Stomach (tissue), 9 donors: ENCODE data around the gene CNTN5. TPM values are rescaled to one million over a fixed set of nuclear protein-coding genes. Genes with fewer than 3 reads are reported as not detected.
"Not testable (repeated sequence)": the region's sequence is repeated elsewhere in the genome, so short reads cannot be mapped to it uniquely, and the experiment has no call there.

Experiments used
- DNase-seq, 2 donors: peaks; one replicate each; pipeline versions ENCODE4 v3.0.0 to v3.0.0-alpha.2; 2013 to 2019
- H3K27ac ChIP-seq, 5 donors: fragments of 200-600 bp in 4 of 5; sonication (generic) in 4 of 5; one replicate each; pipeline ENCODE4 v1.5.1; 2013 to 2019; ENCODE audit warnings: mild to moderate bottlenecking in 1 of 5, moderate library complexity in 1 of 5
- H3K27me3 ChIP-seq, 3 donors: fragments of 200-600 bp; sonication (generic); one replicate each; pipeline ENCODE4 v1.5.1; 2017 to 2019; ENCODE audit warnings: mixed run types in 1 of 3
- H3K36me3 ChIP-seq, 4 donors: fragments of 200-600 bp; sonication (generic); 1 replicate in 3 of 4; 2 replicates in 1 of 4; pipeline ENCODE4 v1.5.1; 2016 to 2019
- H3K4me1 ChIP-seq, 4 donors: fragments of 200-600 bp; sonication (generic); one replicate each; pipeline ENCODE4 v1.5.1; 2016 to 2019
- H3K4me3 ChIP-seq, 4 donors: fragments of 200-600 bp; sonication (generic) in 3 of 4; one replicate each; pipeline ENCODE4 v1.5.1; 2016 to 2019; ENCODE audit warnings: mild to moderate bottlenecking in 1 of 4
- H3K9me3 ChIP-seq, 4 donors: fragments of 200-600 bp; sonication (generic); one replicate each; pipeline ENCODE4 v1.5.1; 2016 to 2019
- CTCF ChIP-seq, 7 experiments: fragments of 450-650 bp in 4 of 7; fragments of 200-600 bp in 3 of 7; sonication (generic) in 3 of 7; IDR thresholded peaks; one replicate each; pipeline ENCODE4 v1.5.1; 2016 to 2019; ENCODE audit warnings: antibody characterized with exemption in 7 of 7, control low read depth in 2 of 7, mild to moderate bottlenecking in 1 of 7
- EP300 ChIP-seq: sonication (generic); formaldehyde crosslinking; IDR thresholded peaks from one replicate; pipeline ENCODE4 v1.6.1; 2017; ENCODE audit warnings: antibody characterized with exemption
- POLR2A ChIP-seq, 4 donors: fragments of 450-650 bp; IDR thresholded peaks; one replicate each; pipeline ENCODE4 v1.6.1; 2016; ENCODE audit warnings: antibody characterized with exemption in 4 of 4, control low read depth in 2 of 4, mild to moderate bottlenecking in 1 of 4, moderate library complexity in 1 of 4
- POLR2AphosphoS5 ChIP-seq, 3 donors: sonication (generic); formaldehyde crosslinking; IDR thresholded peaks; one replicate each; pipeline ENCODE4 v1.6.1; 2016; ENCODE audit warnings: antibody characterized with exemption in 3 of 3
- WGBS, 5 donors: extraction: QIAGEN DNeasy Blood & Tissue Kit in 3 of 5; methylation state at CpG; one replicate each; pipeline versions ENCODE4 v1.1.5 to v1.1.7; 2013 to 2018; 5-methylcytosine and 5-hydroxymethylcytosine counted together
- intact Hi-C: fragments of 100-400 bp; cut with DNase I; formaldehyde crosslinking; loops from one replicate; pipeline ENCODE4 v1.15.1; 2023; ENCODE audit warnings: low total_unique reads
- polyA plus RNA-seq, 3 donors: library from polyadenylated mRNA; stranded (reverse); fragments of 200-250 nt; gene quantifications; one replicate each; pipeline ENCODE4 v1.2.3, GENCODE V29; 2013
- total RNA-seq, 5 donors: library from RNA; depleted of rRNA; stranded (reverse); fragments of >200 nt; gene quantifications; one replicate each; pipeline versions ENCODE4 v1.1.0 to v1.2.3, GENCODE V29; 2014 to 2016
- donor health status: healthy with polysubstance abuse.
- donor health status: Bipolar disorder and iron deficiency.
- donor health status: healthy.

Gene CNTN5
- total and polyA plus RNA-seq, 8 donors, result 0.05 to 9.9 TPM; not detected in 6

GRCh38 chr11:100247704-100248103, 1227.0 kb downstream of the CNTN5 start:
- H3K4me1 ChIP-seq, result no peaks in the 10 kb centered on the region
- H3K27ac ChIP-seq, result no peak overlapping the region
- WGBS, 5 donors, result 82 to 91% (median 89%) methylated on average over 1 of the region's 1 CpG
- TF ChIP-seq POLR2A (IDR thresholded peaks at IDR 0.05) (no peak), CTCF (IDR thresholded peaks at IDR 0.05) (no peak), POLR2AphosphoS5 (IDR thresholded peaks at IDR 0.05) (no peak), EP300 (no peak)
- DNase-seq, result no peak
- H3K27me3 ChIP-seq, result no peaks in the 10 kb centered on the region
- intact Hi-C loops, result no loop called here
- no peaks in the 10 kb centered on the region for H3K9me3 ChIP-seq
- no peak overlapping the region for H3K4me3 ChIP-seq
- no peaks in the 10 kb centered on the region for H3K36me3 ChIP-seq

GRCh38 chr11:100257238-100257803, 1236.6 kb downstream of the CNTN5 start:
- DNase-seq, H3K4me3 ChIP-seq, H3K4me1 ChIP-seq, H3K27ac ChIP-seq, intact Hi-C loops, H3K36me3 ChIP-seq, H3K27me3 ChIP-seq: not testable (repeated sequence)
- H3K9me3 ChIP-seq, result peaks cover 0 to 15% (median 5%) of the 10 kb centered on the region in 4 donors
- WGBS, 5 donors, result 82 to 94% (median 91%) methylated on average over 6 of the region's 6 CpGs

GRCh38 chr11:100269516-100269915, 1248.8 kb downstream of the CNTN5 start:
- intact Hi-C loops, result no loop called here
- 52 to 84% (median 76%) methylated on average over 1 of the region's 1 CpG for WGBS, 5 donors
- no peak for DNase-seq
- H3K4me3 ChIP-seq, result no peak overlapping the region
- peaks cover 0 to 15% (median 6%) of the 10 kb centered on the region in 4 donors for H3K9me3 ChIP-seq
- no peaks in the 10 kb centered on the region for H3K27me3 ChIP-seq
- H3K27ac ChIP-seq, result no peak overlapping the region
- no peaks in the 10 kb centered on the region for H3K4me1 ChIP-seq
- TF ChIP-seq POLR2AphosphoS5 (IDR thresholded peaks at IDR 0.05) (no peak), CTCF (IDR thresholded peaks at IDR 0.05) (no peak), POLR2A (IDR thresholded peaks at IDR 0.05) (no peak), EP300 (no peak)
- no peaks in the 10 kb centered on the region for H3K36me3 ChIP-seq

GRCh38 chr11:100273066-100273815, 1252.5 kb downstream of the CNTN5 start:
- intact Hi-C loops, result no loop called here
- Histone ChIP-seq H3K9me3 (peaks cover 0 to 15% (median 6%) of the 10 kb centered on the region in 4 donors), H3K36me3 (no peaks in the 10 kb centered on the region), H3K27me3 (no peaks in the 10 kb centered on the region), H3K4me3 (no peak overlapping the region), H3K4me1 (no peaks in the 10 kb centered on the region), H3K27ac (no peak overlapping the region)
- TF ChIP-seq CTCF (IDR thresholded peaks at IDR 0.05) (no peak), EP300 (no peak), POLR2A (IDR thresholded peaks at IDR 0.05) (no peak), POLR2AphosphoS5 (IDR thresholded peaks at IDR 0.05) (no peak)
- WGBS, 5 donors, result 82 to 92% (median 86%) methylated on average over 16 of the region's 16 CpGs
- no peak for DNase-seq

GRCh38 chr11:100274466-100274865, 1253.7 kb downstream of the CNTN5 start:
- H3K4me3 ChIP-seq, H3K27ac ChIP-seq, intact Hi-C loops, H3K27me3 ChIP-seq, H3K36me3 ChIP-seq, H3K4me1 ChIP-seq, DNase-seq: not testable (repeated sequence)
- WGBS, 5 donors, result 77 to 82% (median 79%) methylated on average over 4 of the region's 4 CpGs
- peaks cover 0 to 15% (median 6%) of the 10 kb centered on the region in 4 donors for H3K9me3 ChIP-seq
